ENCODE measurements around the gene SLC25A29. TPM values are rescaled to one million over a fixed set of nuclear protein-coding genes. Genes with fewer than 3 reads are reported as not detected.

SLC25A29 gene
- total and polyA plus RNA-seq, 2 of the 8 experiments (the other 6 are each of a cell fraction or from before 2014, with no cell fraction given) = 135 to 177 TPM

GRCh38 chr14:100294963-100295330 lies 11.3 kb downstream of the SLC25A29 start:
- no peak overlapping the region for H4K5ac ChIP-seq (ENCODE audit: insufficient read length, low read depth, low read length)
- FAIRE-seq (no peak), DNase-seq (ENCODE audit: low read depth in 1 of 2, low spot score in 2 of 2) (no peak)
- no peak overlapping the region for H2BK15ac ChIP-seq (ENCODE audit: low read length)
- H3K4me3 ChIP-seq (ENCODE audit: extremely low read depth in 1 of 4, insufficient read depth in 2 of 4, low read depth in 3 of 4, low read length in 4 of 4) = no peak overlapping the region
- H4K8ac ChIP-seq (ENCODE audit: extremely low read depth, insufficient read depth, low read length) = no peak overlapping the region
- H3K23ac ChIP-seq (ENCODE audit: insufficient read length) = no peak overlapping the region
- H2BK5ac ChIP-seq (ENCODE audit: low read depth, low read length) = no peak overlapping the region
- ChIA-PET CTCF (ENCODE audit: partially characterized antibody) (interaction anchor here (0.9 to 2.6 kb wide), 10 partner anchors 8 to 92 kb away, joined by 3 to 13 read pairs (median 4); no protein-coding TSS in a partner anchor), POLR2A (ENCODE audit: partially characterized antibody) (interaction anchor here (0.6 to 16.0 kb wide), 7 partner anchors 6 to 81 kb away, joined by 3 to 200 read pairs (median 3); partner anchors contain the start of gene SLC25A29)
- peaks cover 8 to 59% (median 25%) of the 10 kb centered on the region in 4 experiments; a peak in 7 of 8 replicates for H3K36me3 ChIP-seq (ENCODE audit: control insufficient read depth in 2 of 4, insufficient read depth in 4 of 4, low read length in 3 of 4)
- H2AK5ac ChIP-seq (ENCODE audit: low read depth, low read length) = no peak overlapping the region
- no peak overlapping the region for H3K14ac ChIP-seq (ENCODE audit: insufficient read length)
- H3K9ac ChIP-seq (replicated peaks in 1 of 4; ENCODE audit: extremely low read depth in 1 of 4, low read depth in 3 of 4, low read length in 3 of 4) = no peak overlapping the region; a peak in 1 of 7 replicates
- H3K4me1 ChIP-seq (replicated peaks in 1 of 4; ENCODE audit: control insufficient read depth in 3 of 4, insufficient read depth in 4 of 4, low read length in 3 of 4) = peaks cover 0 to 2% (median 0%) of the 10 kb centered on the region in 4 experiments; a peak in 1 of 7 replicates
- H3K4ac ChIP-seq (replicated peaks; ENCODE audit: insufficient read length, low read depth, low read length) = no peak overlapping the region
- no peak overlapping the region for H2BK120ac ChIP-seq (replicated peaks; ENCODE audit: low read depth, low read length)
- no peaks in the 10 kb centered on the region for H3K27me3 ChIP-seq (replicated peaks in 1 of 4; ENCODE audit: control insufficient read depth in 3 of 4, extremely low read depth in 1 of 4, insufficient read depth in 3 of 4, low read length in 3 of 4)
- H2AFZ ChIP-seq (ENCODE audit: low read length) = no peak overlapping the region
- no peaks in the 10 kb centered on the region for H3K9me3 ChIP-seq (ENCODE audit: insufficient read depth in 2 of 2, low read depth in 1 of 2, low read length in 1 of 2)
- no peak overlapping the region for H4K91ac ChIP-seq (replicated peaks; ENCODE audit: insufficient read length, low read length)
- peaks cover 6% of the 10 kb centered on the region; the same call in 1 of the 2 replicates for H3K79me1 ChIP-seq (ENCODE audit: low read depth, low read length)
- H2BK20ac ChIP-seq (ENCODE audit: low read length) = no peak overlapping the region
- no peaks in the 10 kb centered on the region for H3K23me2 ChIP-seq (ENCODE audit: low read depth, low read length)
- H3K27ac ChIP-seq (ENCODE audit: low read depth, low read length) = no peak overlapping the region
- no peak overlapping the region for H3K4me2 ChIP-seq (ENCODE audit: insufficient read depth in 1 of 2, low read depth in 2 of 2, low read length in 2 of 2)
- no peak for TF ChIP-seq MAFK (IDR thresholded peaks at IDR 0.05; ENCODE audit: low read depth, low read length)
- TF ChIP-seq CEBPB (IDR thresholded peaks at IDR 0.05; ENCODE audit: low read depth, low read length) = no peak
- no peak for TF ChIP-seq SP4 (IDR thresholded peaks at IDR 0.05; ENCODE audit: low read length)
- TF ChIP-seq POLR2A (IDR thresholded peaks at IDR 0.05; ENCODE audit: control extremely low read depth in 1 of 2, low read depth in 2 of 2, low read length in 2 of 2) = no peak
- no peak for TF ChIP-seq SIRT6 (IDR thresholded peaks at IDR 0.05; ENCODE audit: low read length)
- no peak for TF ChIP-seq YY1 (IDR thresholded peaks at IDR 0.05; ENCODE audit: low read depth, low read length)
- TF ChIP-seq GTF2F1 (IDR thresholded peaks at IDR 0.05; ENCODE audit: borderline replicate concordance, low read depth, low read length) = no peak
- no peak for TF ChIP-seq SP1 (IDR thresholded peaks at IDR 0.05; ENCODE audit: low read depth, low read length)
- TF ChIP-seq NANOG (IDR thresholded peaks at IDR 0.05; ENCODE audit: insufficient read depth, low read depth, low read length, poor library complexity, severe bottlenecking) = no peak
- TF ChIP-seq CTBP2 (IDR thresholded peaks at IDR 0.05; ENCODE audit: borderline replicate concordance, insufficient read depth, insufficient read length, low read length) = no peak
- TF ChIP-seq RAD21 (IDR thresholded peaks at IDR 0.05 in 1 of 2, conservative IDR thresholded peaks at IDR 0.05 in 1 of 2; ENCODE audit: low read depth in 2 of 2, low read length in 2 of 2) = no peak
- TF ChIP-seq TBP (IDR thresholded peaks at IDR 0.05; ENCODE audit: low read depth, low read length) = no peak
- TF ChIP-seq PHF8 (conservative IDR thresholded peaks at IDR 0.05; ENCODE audit: low read depth, low read length) = no peak
- TF ChIP-seq RBBP5 (IDR thresholded peaks at IDR 0.05; ENCODE audit: borderline replicate concordance, low read depth, low read length) = no peak
- H4K20me1 ChIP-seq (replicated peaks in 1 of 2; ENCODE audit: control insufficient read depth in 1 of 2, insufficient read depth in 2 of 2, low read length in 2 of 2) = peaks cover 22 to 53% of the 10 kb centered on the region in 2 experiments
- no peak overlapping the region for H3K18ac ChIP-seq (ENCODE audit: extremely low read depth, low read length)
- H3K79me2 ChIP-seq (ENCODE audit: control insufficient read depth in 1 of 2, insufficient read depth in 2 of 2, low read length in 2 of 2) = peaks cover 0 to 16% of the 10 kb centered on the region in 2 experiments; a peak in 2 of 4 replicates
- H2BK12ac ChIP-seq (ENCODE audit: low read depth, low read length) = no peak overlapping the region
- WGBS, 2 experiments (ENCODE audit: extremely low coverage in 1 of 2, insufficient coverage in 1 of 2, insufficient read length in 1 of 2, insufficient replicate concordance in 2 of 2, low coverage in 1 of 2, low lambda C conversion rate in 2 of 2, missing lambda C conversion rate in 1 of 2) = 95% methylated on average over 2 of the region's 2 CpGs; no CpG with 5 or more reads in 1 of the 2 experiments
- H3K56ac ChIP-seq (replicated peaks; ENCODE audit: insufficient read length, low read depth, low read length) = no peak overlapping the region

Measured in H1 (cell line).